ENCODE results near the gene CA11.

DNA sequence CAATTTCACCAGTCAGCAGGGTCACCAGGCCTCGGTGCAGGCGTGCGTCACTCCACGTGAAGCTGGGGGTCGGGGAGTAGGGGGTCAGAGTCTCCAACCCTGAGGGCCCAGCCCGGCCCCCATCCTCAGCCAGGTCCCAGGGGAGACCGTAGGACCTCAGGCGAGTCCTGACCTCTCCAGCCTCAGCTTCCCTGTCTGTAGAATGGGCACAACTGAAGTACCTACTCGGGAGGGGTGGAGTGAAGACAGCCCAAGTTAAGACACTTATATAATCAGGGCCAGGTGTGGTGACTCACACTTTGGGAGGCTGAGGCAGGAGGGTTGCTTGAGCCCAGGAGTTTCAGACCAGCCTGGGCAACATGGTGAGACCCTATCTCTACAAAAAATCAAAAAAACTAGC, 42.1 kb downstream of the CA11 start:
- TF ChIP-seq, protein P1, sequence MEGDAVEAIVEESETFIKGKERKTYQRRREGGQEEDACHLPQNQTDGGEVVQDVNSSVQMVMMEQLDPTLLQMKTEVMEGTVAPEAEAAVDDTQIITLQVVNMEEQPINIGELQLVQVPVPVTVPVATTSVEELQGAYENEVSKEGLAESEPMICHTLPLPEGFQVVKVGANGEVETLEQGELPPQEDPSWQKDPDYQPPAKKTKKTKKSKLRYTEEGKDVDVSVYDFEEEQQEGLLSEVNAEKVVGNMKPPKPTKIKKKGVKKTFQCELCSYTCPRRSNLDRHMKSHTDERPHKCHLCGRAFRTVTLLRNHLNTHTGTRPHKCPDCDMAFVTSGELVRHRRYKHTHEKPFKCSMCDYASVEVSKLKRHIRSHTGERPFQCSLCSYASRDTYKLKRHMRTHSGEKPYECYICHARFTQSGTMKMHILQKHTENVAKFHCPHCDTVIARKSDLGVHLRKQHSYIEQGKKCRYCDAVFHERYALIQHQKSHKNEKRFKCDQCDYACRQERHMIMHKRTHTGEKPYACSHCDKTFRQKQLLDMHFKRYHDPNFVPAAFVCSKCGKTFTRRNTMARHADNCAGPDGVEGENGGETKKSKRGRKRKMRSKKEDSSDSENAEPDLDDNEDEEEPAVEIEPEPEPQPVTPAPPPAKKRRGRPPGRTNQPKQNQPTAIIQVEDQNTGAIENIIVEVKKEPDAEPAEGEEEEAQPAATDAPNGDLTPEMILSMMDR (IDR thresholded peaks at IDR 0.05; ENCODE audit: control extremely low read depth in 1 of 3, insufficient read depth in 1 of 3, low read depth in 1 of 3, low read length in 3 of 3), result no peak
- TF ChIP-seq SIN3A (conservative IDR thresholded peaks at IDR 0.05 in 1 of 2, IDR thresholded peaks at IDR 0.05 in 1 of 2; ENCODE audit: low read depth in 1 of 2, low read length in 2 of 2), result no peak
- TF ChIP-seq POLR2A (IDR thresholded peaks at IDR 0.05; ENCODE audit: control extremely low read depth in 1 of 2, low read depth in 2 of 2, low read length in 2 of 2), result no peak
- TF ChIP-seq, protein P2, sequence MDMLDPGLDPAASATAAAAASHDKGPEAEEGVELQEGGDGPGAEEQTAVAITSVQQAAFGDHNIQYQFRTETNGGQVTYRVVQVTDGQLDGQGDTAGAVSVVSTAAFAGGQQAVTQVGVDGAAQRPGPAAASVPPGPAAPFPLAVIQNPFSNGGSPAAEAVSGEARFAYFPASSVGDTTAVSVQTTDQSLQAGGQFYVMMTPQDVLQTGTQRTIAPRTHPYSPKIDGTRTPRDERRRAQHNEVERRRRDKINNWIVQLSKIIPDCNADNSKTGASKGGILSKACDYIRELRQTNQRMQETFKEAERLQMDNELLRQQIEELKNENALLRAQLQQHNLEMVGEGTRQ (IDR thresholded peaks at IDR 0.05; ENCODE audit: low read length), result no peak
- TF ChIP-seq, protein P3, sequence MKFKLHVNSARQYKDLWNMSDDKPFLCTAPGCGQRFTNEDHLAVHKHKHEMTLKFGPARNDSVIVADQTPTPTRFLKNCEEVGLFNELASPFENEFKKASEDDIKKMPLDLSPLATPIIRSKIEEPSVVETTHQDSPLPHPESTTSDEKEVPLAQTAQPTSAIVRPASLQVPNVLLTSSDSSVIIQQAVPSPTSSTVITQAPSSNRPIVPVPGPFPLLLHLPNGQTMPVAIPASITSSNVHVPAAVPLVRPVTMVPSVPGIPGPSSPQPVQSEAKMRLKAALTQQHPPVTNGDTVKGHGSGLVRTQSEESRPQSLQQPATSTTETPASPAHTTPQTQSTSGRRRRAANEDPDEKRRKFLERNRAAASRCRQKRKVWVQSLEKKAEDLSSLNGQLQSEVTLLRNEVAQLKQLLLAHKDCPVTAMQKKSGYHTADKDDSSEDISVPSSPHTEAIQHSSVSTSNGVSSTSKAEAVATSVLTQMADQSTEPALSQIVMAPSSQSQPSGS (IDR thresholded peaks at IDR 0.05; ENCODE audit: low read length), result no peak
- TF ChIP-seq RFX5 (IDR thresholded peaks at IDR 0.05; ENCODE audit: borderline replicate concordance, low read depth, low read length), result no peak
- TF ChIP-seq EZH2 (IDR thresholded peaks at IDR 0.05; ENCODE audit: low read depth, low read length, severe bottlenecking), result no peak
- no peak for TF ChIP-seq SRF (IDR thresholded peaks at IDR 0.05; ENCODE audit: low read depth, low read length)
- no peak for TF ChIP-seq SP1 (IDR thresholded peaks at IDR 0.05; ENCODE audit: low read depth, low read length)
- no peak for TF ChIP-seq POLR2AphosphoS5 (IDR thresholded peaks at IDR 0.05; ENCODE audit: low read depth, low read length)
- no peak for TF ChIP-seq TAF1 (IDR thresholded peaks at IDR 0.05; ENCODE audit: low read depth, low read length)
- TF ChIP-seq SIX5 (IDR thresholded peaks at IDR 0.05; ENCODE audit: low read depth, low read length), result no peak

Measured in H1 (cell line).